ENCODE results near the gene C10orf71.

C10orf71 gene

DNA sequence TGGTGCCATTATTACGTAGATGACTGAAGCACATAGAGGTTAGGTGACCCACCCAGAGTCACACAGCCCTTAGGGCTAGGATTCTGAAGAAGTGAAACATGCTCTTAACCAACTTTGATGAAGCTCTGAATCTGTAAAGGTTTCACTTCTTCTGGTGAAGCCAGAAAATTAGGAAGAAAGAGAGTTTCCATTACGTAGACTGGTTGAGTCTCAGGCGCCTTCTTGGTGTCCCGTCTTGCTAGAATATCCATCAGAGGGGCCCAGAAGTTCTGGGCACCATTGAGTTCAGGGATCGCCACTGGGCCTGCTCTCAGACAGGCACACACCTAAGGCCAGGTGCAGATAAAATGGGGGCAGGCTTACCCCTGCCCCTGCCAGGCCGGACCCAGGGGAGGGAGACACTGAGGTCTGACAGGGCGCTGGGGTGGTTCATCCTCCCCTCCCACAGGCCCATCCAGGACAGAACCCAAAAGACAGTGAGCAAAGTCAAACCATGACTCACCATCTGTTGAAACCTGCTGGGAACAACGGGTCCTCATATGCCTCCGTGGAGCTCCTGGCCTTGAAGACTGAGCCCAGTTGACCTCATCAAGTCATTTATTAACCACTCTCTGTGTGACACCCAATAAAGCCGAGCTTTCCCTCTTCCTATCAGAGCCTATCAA, 63.8 kb downstream of the C10orf71 start:
- DNase-seq (ENCODE audit: low read depth), result no peak
- H3K4me3 ChIP-seq (ENCODE audit: control insufficient read depth, low read depth, low read length), result no peak overlapping the region
- TF ChIP-seq, protein P1, sequence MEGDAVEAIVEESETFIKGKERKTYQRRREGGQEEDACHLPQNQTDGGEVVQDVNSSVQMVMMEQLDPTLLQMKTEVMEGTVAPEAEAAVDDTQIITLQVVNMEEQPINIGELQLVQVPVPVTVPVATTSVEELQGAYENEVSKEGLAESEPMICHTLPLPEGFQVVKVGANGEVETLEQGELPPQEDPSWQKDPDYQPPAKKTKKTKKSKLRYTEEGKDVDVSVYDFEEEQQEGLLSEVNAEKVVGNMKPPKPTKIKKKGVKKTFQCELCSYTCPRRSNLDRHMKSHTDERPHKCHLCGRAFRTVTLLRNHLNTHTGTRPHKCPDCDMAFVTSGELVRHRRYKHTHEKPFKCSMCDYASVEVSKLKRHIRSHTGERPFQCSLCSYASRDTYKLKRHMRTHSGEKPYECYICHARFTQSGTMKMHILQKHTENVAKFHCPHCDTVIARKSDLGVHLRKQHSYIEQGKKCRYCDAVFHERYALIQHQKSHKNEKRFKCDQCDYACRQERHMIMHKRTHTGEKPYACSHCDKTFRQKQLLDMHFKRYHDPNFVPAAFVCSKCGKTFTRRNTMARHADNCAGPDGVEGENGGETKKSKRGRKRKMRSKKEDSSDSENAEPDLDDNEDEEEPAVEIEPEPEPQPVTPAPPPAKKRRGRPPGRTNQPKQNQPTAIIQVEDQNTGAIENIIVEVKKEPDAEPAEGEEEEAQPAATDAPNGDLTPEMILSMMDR (conservative IDR thresholded peaks at IDR 0.05; ENCODE audit: control insufficient read depth, insufficient read depth, low read depth, low read length), result no peak

DNA sequence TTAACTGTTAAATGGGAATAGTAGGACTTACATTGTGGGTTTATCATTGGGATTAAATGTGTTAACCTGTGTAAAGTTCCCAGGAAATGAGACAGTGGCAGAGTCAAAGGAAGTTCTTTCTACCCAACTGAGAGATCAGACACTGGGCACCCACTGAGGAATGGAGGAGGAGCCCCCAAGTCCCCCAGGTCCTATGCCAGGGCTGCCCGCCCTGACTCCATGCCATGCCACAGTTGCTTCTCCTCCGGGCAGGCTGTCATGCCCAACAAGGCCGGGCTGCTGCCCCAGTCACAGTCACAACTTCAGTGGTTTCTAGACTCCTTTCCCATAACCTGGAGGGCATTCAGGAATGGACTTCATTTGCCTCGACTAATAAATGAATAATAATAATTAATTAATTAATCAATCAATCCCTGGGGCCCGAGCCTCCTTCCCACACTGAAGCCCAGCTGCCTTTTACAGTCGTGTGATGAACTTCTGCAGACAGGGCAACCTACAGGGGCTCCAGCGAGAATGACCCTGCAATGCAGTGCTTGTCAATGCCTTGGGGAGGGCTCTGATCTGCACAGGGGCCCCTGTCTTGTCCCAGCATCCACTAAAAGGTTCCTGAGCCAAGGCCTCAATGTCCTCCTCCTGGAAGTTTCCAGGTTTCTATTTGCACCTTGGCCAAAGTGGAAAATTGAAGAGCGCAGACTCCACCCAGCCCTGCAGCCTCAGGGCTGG, 64.5 kb downstream of the C10orf71 start:
- no peak overlapping the region for H3K4me3 ChIP-seq (ENCODE audit: control insufficient read depth, low read depth, low read length)
- TF ChIP-seq, protein P1 (conservative IDR thresholded peaks at IDR 0.05; ENCODE audit: control insufficient read depth, insufficient read depth, low read depth, low read length), result no peak
- DNase-seq (ENCODE audit: low read depth), result no peak

DNA sequence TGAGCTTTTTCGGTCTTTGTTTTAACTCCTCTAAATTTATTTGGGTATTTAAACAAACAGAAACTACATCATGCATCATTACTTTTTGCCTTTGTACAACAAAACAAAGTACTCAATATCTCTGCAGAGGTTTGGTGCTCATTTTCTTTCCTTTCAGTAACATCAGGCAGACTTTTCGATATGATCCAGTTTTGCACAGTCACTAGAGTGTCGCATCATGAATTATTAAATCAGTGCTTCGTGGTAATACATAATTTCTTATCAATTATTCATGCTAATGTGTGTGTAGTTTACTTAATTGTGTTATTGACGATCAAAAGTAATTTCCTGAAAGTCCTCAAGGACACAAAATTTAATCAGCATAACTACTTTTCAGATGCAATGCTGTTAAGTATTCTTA, 65.1 kb downstream of the C10orf71 start:
- TF ChIP-seq, protein P1 (conservative IDR thresholded peaks at IDR 0.05; ENCODE audit: control insufficient read depth, insufficient read depth, low read depth, low read length), result no peak
- H3K4me3 ChIP-seq (ENCODE audit: control insufficient read depth, low read depth, low read length), result no peak overlapping the region
- no peak for DNase-seq (ENCODE audit: low read depth)

DNA sequence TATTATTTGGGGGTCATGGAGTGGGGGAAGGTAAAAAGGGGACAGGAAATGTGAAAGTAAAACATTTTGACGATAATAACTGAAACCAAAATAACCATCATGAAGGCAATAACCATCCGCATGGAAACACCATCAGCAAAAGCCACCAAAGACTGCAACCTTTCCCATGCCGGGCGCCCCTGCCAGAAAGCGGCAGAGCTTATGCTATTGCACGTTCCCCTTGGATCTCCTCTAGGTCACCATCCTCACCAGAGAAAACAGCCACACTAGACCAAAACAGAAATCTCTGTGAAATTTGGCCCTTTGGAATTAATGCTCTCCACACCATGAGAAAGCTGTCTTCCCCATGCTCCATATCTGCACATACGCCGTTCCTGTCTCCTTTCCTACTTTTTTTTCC, 65.8 kb downstream of the C10orf71 start:
- TF ChIP-seq, protein P1 (conservative IDR thresholded peaks at IDR 0.05; ENCODE audit: control insufficient read depth, insufficient read depth, low read depth, low read length), result no peak
- no peak overlapping the region for H3K4me3 ChIP-seq (ENCODE audit: control insufficient read depth, low read depth, low read length)

DNA sequence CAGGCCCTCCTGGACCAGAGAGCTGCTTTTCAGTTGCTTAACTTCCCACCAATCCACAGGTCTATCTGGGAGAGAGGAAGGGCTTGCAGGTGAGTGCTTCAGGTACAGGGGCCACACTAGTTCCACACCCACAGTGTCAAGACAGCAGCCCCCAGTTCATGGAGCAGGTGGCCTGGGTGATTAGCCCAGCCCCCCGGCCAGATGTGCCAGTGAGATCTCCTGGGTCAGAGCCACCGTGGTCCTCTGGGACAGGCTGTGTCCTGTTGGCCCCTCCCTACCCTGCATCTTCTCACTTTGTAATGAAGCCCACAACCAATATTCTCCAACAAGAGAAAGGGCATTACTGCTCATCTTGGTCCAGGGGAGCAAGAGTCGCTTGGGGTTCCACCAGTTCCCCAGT, 66.3 kb downstream of the C10orf71 start:
- no peak for DNase-seq (ENCODE audit: low read depth)
- TF ChIP-seq, protein P1 (conservative IDR thresholded peaks at IDR 0.05; ENCODE audit: control insufficient read depth, insufficient read depth, low read depth, low read length), result no peak
- H3K4me3 ChIP-seq (ENCODE audit: control insufficient read depth, low read depth, low read length), result no peak overlapping the region

More for the DNA sequence above, 65.8 kb downstream of the C10orf71 start:
- DNase-seq (ENCODE audit: low read depth), result no peak

DNA sequence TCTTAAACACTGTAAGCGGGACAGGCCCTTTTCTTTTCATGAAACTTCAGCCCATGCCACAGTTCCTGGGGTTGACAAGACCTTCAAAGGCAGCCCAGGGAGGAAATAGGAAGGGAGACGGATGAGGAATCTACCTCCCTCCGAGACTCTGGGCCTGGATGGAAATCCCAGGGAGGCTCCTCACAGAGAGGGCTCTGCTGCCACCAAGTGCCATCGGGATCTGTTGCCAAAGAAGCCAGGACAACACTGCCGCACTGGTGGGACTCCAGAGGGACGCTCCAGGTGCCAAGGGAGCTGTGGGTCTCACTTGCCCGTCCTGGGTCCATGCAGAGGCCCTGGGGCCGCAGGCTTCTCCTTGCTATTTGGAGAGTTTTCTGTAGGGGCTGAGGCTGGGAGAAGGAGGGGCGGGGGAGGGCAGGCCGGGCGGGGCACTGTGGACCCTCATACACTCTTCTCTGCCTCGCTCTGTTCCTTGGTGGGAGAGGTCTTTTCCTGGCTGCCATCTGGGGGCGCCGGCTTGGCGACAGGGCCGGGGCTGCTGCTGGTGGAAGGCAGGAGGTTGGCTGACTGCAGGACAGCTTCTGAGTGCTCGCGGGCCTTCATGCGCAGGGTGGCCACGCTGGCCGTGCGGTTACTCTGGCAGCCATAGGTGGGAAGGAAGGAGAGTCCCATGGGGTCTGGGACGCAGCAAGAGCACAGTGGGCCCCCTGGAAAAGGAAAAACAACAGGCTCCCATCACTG, 66.9 kb downstream of the C10orf71 start:
- TF ChIP-seq, protein P1 (conservative IDR thresholded peaks at IDR 0.05; ENCODE audit: control insufficient read depth, insufficient read depth, low read depth, low read length), result no peak
- DNase-seq (ENCODE audit: low read depth), result no peak
- H3K4me3 ChIP-seq (ENCODE audit: control insufficient read depth, low read depth, low read length), result no peak overlapping the region

Measured in fibroblast of mammary gland (primary cell).